Endothelial cell (in vitro differentiated cells): ENCODE measurements around the gene MTERF1. TPM values are rescaled to one million over a fixed set of nuclear protein-coding genes. Genes with fewer than 3 reads are reported as not detected.
"Not testable (repeated sequence)": the region's sequence is repeated elsewhere in the genome, so short reads cannot be mapped to it uniquely, and the experiment has no call there.

ENCODE experiments used
- DNase-seq: peaks from one replicate; pipeline ENCODE4 v3.0.0; 2021; ENCODE audit warnings: low spot score
- H3K27ac Mint-ChIP-seq: one replicate; pipeline ENCODE4 v1.8.0; 2021; ENCODE audit warnings: mixed read lengths, inconsistent platforms; ENCODE audit not compliant: unreplicated experiment
- H3K27me3 Mint-ChIP-seq: one replicate; pipeline ENCODE4 v1.8.0; 2021; ENCODE audit warnings: mild to moderate bottlenecking, moderate library complexity, mixed read lengths, inconsistent platforms; ENCODE audit not compliant: unreplicated experiment
- H3K36me3 Mint-ChIP-seq: one replicate; pipeline ENCODE4 v1.8.0; 2021; ENCODE audit warnings: mild to moderate bottlenecking, low read depth, mixed read lengths, inconsistent platforms; ENCODE audit not compliant: unreplicated experiment
- H3K4me1 Mint-ChIP-seq: one replicate; pipeline ENCODE4 v1.8.0; 2021; ENCODE audit warnings: mild to moderate bottlenecking, mixed read lengths, inconsistent platforms; ENCODE audit not compliant: unreplicated experiment
- H3K4me3 Mint-ChIP-seq: one replicate; pipeline ENCODE4 v1.8.0; 2021; ENCODE audit warnings: mild to moderate bottlenecking, mixed read lengths, inconsistent platforms; ENCODE audit not compliant: unreplicated experiment
- H3K9me3 Mint-ChIP-seq: one replicate; pipeline ENCODE4 v1.8.0; 2021; ENCODE audit warnings: mixed read lengths, inconsistent platforms; ENCODE audit not compliant: unreplicated experiment
- CTCF ChIP-seq: fragments of 200-600 bp; sonication (generic); IDR thresholded peaks from one replicate; pipeline ENCODE4 v1.5.0; 2021; ENCODE audit warnings: antibody characterized with exemption; ENCODE audit not compliant: unreplicated experiment
- total RNA-seq: library from RNA; stranded (reverse); fragmentation: NEBNext Ultra II Directional; extraction: Animal tissue kit (Norgen Biotek cat#: 25700); gene quantifications from one replicate; pipeline ENCODE4 v1.2.1, GENCODE V29; 2021; ENCODE audit not compliant: unreplicated experiment

Gene MTERF1
- total RNA-seq, 1 donor from 2014 or later = 14.8 TPM

- TF ChIP-seq CTCF = no peak
- Mint-ChIP-seq H3K4me3 (no peak overlapping the region), H3K4me1 (peaks cover 7% of the 10 kb centered on the region), H3K27me3 (peaks cover 2% of the 10 kb centered on the region), H3K9me3 (no peaks in the 10 kb centered on the region), H3K27ac (no peak overlapping the region), H3K36me3 (peaks cover 3% of the 10 kb centered on the region)
- no peak for DNase-seq
These were observed 29.7 kb upstream of the MTERF1 start for GRCh38 chr7:91910171-91910570.

GRCh38 chr7:91899563-91899962 lies 19.1 kb upstream of the MTERF1 start:
- no peaks in the 10 kb centered on the region for H3K4me1 Mint-ChIP-seq
- no peaks in the 10 kb centered on the region for H3K9me3 Mint-ChIP-seq
- no peak overlapping the region for H3K4me3 Mint-ChIP-seq
- no peaks in the 10 kb centered on the region for H3K36me3 Mint-ChIP-seq
- DNase-seq = no peak
- H3K27ac Mint-ChIP-seq = no peak overlapping the region
- H3K27me3 Mint-ChIP-seq = no peaks in the 10 kb centered on the region
- TF ChIP-seq CTCF = no peak

- no peaks in the 10 kb centered on the region for H3K9me3 Mint-ChIP-seq
- TF ChIP-seq CTCF = no peak
- no peaks in the 10 kb centered on the region for H3K4me1 Mint-ChIP-seq
- no peak overlapping the region for H3K4me3 Mint-ChIP-seq
- DNase-seq = no peak
- no peaks in the 10 kb centered on the region for H3K27me3 Mint-ChIP-seq
- H3K36me3 Mint-ChIP-seq = no peaks in the 10 kb centered on the region
- H3K27ac Mint-ChIP-seq = no peak overlapping the region
These were observed 17.9 kb upstream of the MTERF1 start for GRCh38 chr7:91898240-91898992.

GRCh38 chr7:91894781-91895480 lies 14.4 kb upstream of the MTERF1 start:
- no peak for DNase-seq
- no peak overlapping the region for H3K27ac Mint-ChIP-seq
- no peaks in the 10 kb centered on the region for H3K36me3 Mint-ChIP-seq
- no peaks in the 10 kb centered on the region for H3K9me3 Mint-ChIP-seq
- H3K27me3 Mint-ChIP-seq = no peaks in the 10 kb centered on the region
- H3K4me1 Mint-ChIP-seq = no peaks in the 10 kb centered on the region
- no peak for TF ChIP-seq CTCF
- no peak overlapping the region for H3K4me3 Mint-ChIP-seq

GRCh38 chr7:91893699-91894098 lies 13.2 kb upstream of the MTERF1 start:
- H3K9me3 Mint-ChIP-seq, H3K27ac Mint-ChIP-seq, H3K36me3 Mint-ChIP-seq, H3K27me3 Mint-ChIP-seq, H3K4me3 Mint-ChIP-seq, H3K4me1 Mint-ChIP-seq, DNase-seq: not testable (repeated sequence)
